Liver (tissue), 9 donors: ENCODE measurements around the gene KLF16. TPM values are rescaled to one million over a fixed set of nuclear protein-coding genes. Genes with fewer than 3 reads are reported as not detected.
"Not testable (repeated sequence)": the region's sequence is repeated elsewhere in the genome, so short reads cannot be mapped to it uniquely, and the experiment has no call there.

Experiments used
- DNase-seq: peaks from one replicate; pipeline ENCODE4 v3.0.0-alpha.2; 2017; ENCODE audit warnings: low spot score
- H3K27ac ChIP-seq, 2 donors: one replicate each; pipeline ENCODE4 v1.7.0; 2013; ENCODE audit warnings: inconsistent platforms in 2 of 2, low read length in 2 of 2, control low read depth in 1 of 2, low read depth in 1 of 2, mild to moderate bottlenecking in 1 of 2
- H3K27me3 ChIP-seq, 4 donors: one replicate each; pipeline versions ENCODE4 v1.6.1 to v1.7.0; 2013; ENCODE audit warnings: low read length in 3 of 4, inconsistent platforms in 1 of 4, mild to moderate bottlenecking in 1 of 4, moderate library complexity in 1 of 4; ENCODE audit not compliant: control insufficient read depth in 4 of 4, insufficient read depth in 4 of 4
- H3K36me3 ChIP-seq, 4 donors: one replicate each; pipeline versions ENCODE4 v1.6.1 to v1.7.0; 2013; ENCODE audit warnings: low read length in 3 of 4, mild to moderate bottlenecking in 3 of 4, low read depth in 1 of 4, moderate library complexity in 1 of 4; ENCODE audit not compliant: control insufficient read depth in 4 of 4, insufficient read depth in 3 of 4
- H3K4me1 ChIP-seq, 4 donors: one replicate each; pipeline versions ENCODE4 v1.6.1 to v1.7.0; 2013; ENCODE audit warnings: low read length in 3 of 4, mild to moderate bottlenecking in 3 of 4, moderate library complexity in 1 of 4; ENCODE audit not compliant: control insufficient read depth in 4 of 4, insufficient read depth in 4 of 4
- H3K4me3 ChIP-seq, 3 donors: one replicate each; pipeline versions ENCODE4 v1.6.1 to v1.7.0; 2013; ENCODE audit warnings: low read length in 3 of 3, control low read depth in 1 of 3, low read depth in 1 of 3, mild to moderate bottlenecking in 1 of 3
- H3K9ac ChIP-seq, 2 donors: one replicate each; pipeline ENCODE4 v1.7.0; 2013; ENCODE audit warnings: low read length in 2 of 2, mild to moderate bottlenecking in 2 of 2, moderate library complexity in 2 of 2, control low read depth in 1 of 2, low read depth in 1 of 2
- H3K9me3 ChIP-seq, 4 donors: one replicate each; pipeline versions ENCODE4 v1.6.1 to v1.7.0; 2013; ENCODE audit warnings: low read length in 3 of 4; ENCODE audit not compliant: control insufficient read depth in 4 of 4
- FOXA2 ChIP-seq: IDR thresholded peaks from 2 replicates; pipeline ENCODE4 v1.6.1; 2016; ENCODE audit warnings: antibody characterized with exemption
- GABPA ChIP-seq, 2 donors: IDR thresholded peaks in 1 of 2; conservative IDR thresholded peaks in 1 of 2; 2 replicates each; pipeline ENCODE4 v1.6.1; 2016; ENCODE audit warnings: antibody characterized with exemption in 2 of 2, mild to moderate bottlenecking in 1 of 2, moderate library complexity in 1 of 2
- HNF4A ChIP-seq, 2 donors: conservative IDR thresholded peaks; 2 replicates each; pipeline ENCODE4 v1.6.1; 2016; ENCODE audit warnings: antibody characterized with exemption in 2 of 2, mild to moderate bottlenecking in 2 of 2
- HNF4G ChIP-seq: IDR thresholded peaks from 2 replicates; pipeline ENCODE4 v1.6.1; 2016; ENCODE audit warnings: antibody characterized with exemption
- RAD21 ChIP-seq, 2 donors: IDR thresholded peaks; 2 replicates each; pipeline ENCODE4 v1.6.1; 2016; ENCODE audit warnings: antibody characterized with exemption in 2 of 2, mild to moderate bottlenecking in 2 of 2
- RXRA ChIP-seq, 2 donors: IDR thresholded peaks; 2 replicates each; pipeline ENCODE4 v1.6.1; 2017 to 2018; ENCODE audit warnings: antibody characterized with exemption in 2 of 2, mild to moderate bottlenecking in 1 of 2
- SP1 ChIP-seq: IDR thresholded peaks from 2 replicates; pipeline ENCODE4 v1.6.1; 2018; ENCODE audit warnings: antibody characterized with exemption, mild to moderate bottlenecking
- YY1 ChIP-seq: IDR thresholded peaks from 2 replicates; pipeline ENCODE4 v1.6.1; 2016; ENCODE audit warnings: antibody characterized with exemption, mild to moderate bottlenecking
- WGBS: extraction: QIAGEN DNeasy Blood & Tissue Kit; methylation state at CpG from one replicate; pipeline ENCODE4 v1.1.7; 2013; 5-methylcytosine and 5-hydroxymethylcytosine counted together
- polyA plus RNA-seq, 2 donors: library from polyadenylated mRNA; stranded (reverse) in 1 of 2; unstranded in 1 of 2; fragments of 200-250 nt in 1 of 2; fragments of >200 nt in 1 of 2; fragmentation: Nextera tagmentation in 1 of 2; extraction: Ambion mirVana in 1 of 2; gene quantifications; one replicate each; pipeline versions ENCODE4 v1.2.1 to v1.2.3, GENCODE V29; 2013 to 2015
- total RNA-seq, 2 donors: library from RNA; depleted of rRNA; stranded (reverse); fragments of >200 nt; gene quantifications; one replicate each; pipeline ENCODE4 v1.2.3, GENCODE V29; 2014
- TF ChIP-seq, protein P1 (sequence below): IDR thresholded peaks from 2 replicates; pipeline ENCODE4 v1.6.1; 2016; ENCODE audit warnings: antibody characterized with exemption
- TF ChIP-seq, protein P2 (sequence below): fragments of 150-350 bp; IDR thresholded peaks from 2 replicates; pipeline ENCODE4 v1.5.1; 2017; ENCODE audit warnings: improper control_type of control experiment, low read depth, low read length; ENCODE audit not compliant: missing input control
- TF ChIP-seq, protein P3 (sequence below): IDR thresholded peaks from 2 replicates; pipeline ENCODE4 v1.6.1; 2016; ENCODE audit warnings: antibody characterized with exemption
- donor health status: healthy.
- donor health status: healthy.
- donor health status: healthy.
- donor health status: healthy.
- donor health status: healthy.

KLF16 gene
- total and polyA plus RNA-seq, 4 donors, result 1.2 to 14.8 (median 6.0) TPM

DNA sequence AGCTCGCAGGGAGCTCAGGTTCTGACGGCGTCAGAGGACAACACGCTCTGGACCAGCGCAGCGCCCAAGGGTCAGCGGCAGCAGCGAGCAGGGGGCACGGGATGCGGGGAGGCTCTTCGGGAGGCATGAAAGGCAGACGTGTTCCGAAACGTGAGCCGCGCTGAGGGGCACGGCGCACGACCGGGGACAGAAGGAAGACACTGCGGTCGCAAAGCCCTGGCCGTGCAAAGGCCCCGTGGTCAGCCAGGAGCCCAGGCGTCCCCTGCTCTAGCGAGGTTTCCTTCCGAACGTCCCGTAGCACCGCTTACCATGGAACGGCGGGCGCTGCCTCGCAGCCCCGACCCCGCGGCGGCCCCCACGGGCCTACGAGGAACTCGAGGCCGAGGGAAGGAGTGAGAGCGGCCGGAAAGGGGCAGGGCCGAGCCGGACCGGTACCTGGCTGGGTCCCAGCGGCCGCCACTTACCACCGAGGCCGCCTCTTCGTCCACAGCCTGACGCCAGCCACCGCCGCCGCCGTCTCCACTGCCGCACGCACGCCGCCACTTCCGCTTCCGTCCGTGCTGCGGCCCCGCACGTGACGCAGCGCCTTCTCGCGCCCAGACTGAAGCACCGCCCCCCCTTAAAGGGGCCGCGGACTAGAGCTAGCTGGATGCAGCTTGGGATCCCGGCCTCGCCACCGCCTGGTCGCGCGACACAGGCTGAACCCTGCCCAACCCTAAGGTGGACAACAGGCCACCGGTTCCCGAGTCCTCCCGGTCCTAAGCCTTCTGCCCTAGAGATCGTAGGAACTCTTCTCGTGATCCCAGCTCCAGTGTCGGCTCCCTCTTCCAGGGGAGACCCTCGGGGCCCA lies 12.5 kb upstream of the KLF16 start (continued):
- TF ChIP-seq SP1, result peak; percentile 47
- peak in 1 of 2 donors; percentile 45 for TF ChIP-seq RAD21 (IDR thresholded peaks at IDR 0.05)
- TF ChIP-seq HNF4G, result no peak
- peak in 1 of 2 donors; percentile 29 for TF ChIP-seq RXRA (IDR thresholded peaks at IDR 0.05)

DNA sequence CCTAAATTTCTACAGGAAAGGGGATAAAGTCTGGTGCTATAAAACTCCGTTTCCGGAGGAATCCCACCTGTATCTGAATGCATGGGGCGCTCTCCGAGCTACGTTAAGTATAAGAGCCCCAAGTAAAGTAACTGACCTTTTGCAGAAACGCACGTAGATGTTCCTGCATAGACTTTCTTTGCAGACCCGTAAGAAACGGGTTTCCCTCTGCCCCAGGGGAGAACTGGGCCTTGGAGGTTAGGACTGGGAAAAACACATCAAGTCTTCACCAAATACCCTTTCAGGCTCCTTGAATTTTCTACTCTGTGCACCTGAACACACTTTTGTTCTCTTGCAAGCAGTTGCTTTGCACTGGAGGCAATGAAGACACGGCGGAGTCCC lies 11.9 kb upstream of the KLF16 start:
- H3K4me3 ChIP-seq, result peak overlapping the region; percentile 78 to 95 (median 88)
- not testable (repeated sequence) for H3K36me3 ChIP-seq, H3K9me3 ChIP-seq, DNase-seq, H3K27me3 ChIP-seq
- H3K9ac ChIP-seq, result peak overlapping the region; percentile 43 to 70
- WGBS, result under 1% methylated on average over 11 of the region's 11 CpGs
- H3K27ac ChIP-seq, result peak overlapping the region; percentile 84 to 95
- H3K4me1 ChIP-seq, result peaks cover 34 to 56% (median 42%) of the 10 kb centered on the region in 4 donors

DNA sequence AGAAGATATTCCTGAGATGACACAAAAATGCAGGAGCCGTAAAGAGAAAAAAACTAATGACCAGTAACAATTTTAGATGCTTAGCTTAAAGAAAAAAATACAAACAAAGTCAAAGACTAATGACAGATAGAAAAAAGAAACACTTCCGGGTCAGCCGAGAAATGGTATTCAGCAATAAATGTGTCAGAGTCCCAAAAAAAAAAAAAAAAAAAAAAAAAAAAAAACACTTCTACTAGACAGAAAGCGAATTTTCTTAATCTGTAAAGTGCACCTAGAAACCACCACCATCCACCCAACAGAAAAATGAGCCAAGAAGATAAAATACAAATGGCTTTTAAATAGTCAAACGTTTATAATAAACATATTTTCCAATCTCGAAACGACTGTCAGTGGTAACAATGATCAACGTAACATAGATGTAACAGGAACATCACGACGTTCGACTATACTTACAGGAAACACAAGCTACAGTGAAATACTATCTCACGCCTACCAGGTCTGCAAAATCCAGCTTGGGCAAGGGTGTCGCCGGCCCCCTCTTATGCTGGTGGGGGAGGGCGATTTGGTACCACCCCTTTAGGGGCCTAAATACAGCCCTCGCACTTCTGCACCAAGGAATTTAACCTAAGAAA lies 11.3 kb upstream of the KLF16 start:
- H3K4me3 ChIP-seq, result peak overlapping the region; percentile 78 to 95 (median 88)
- no peak for DNase-seq
- no peak for TF ChIP-seq FOXA2
- peak; percentile 59 to 63 for TF ChIP-seq GABPA (IDR thresholded peaks at IDR 0.05 in 1 of 2, conservative IDR thresholded peaks at IDR 0.05 in 1 of 2)
- peaks cover 0 to 3% (median 0%) of the 10 kb centered on the region in 4 donors for H3K36me3 ChIP-seq
- H3K27me3 ChIP-seq, result no peaks in the 10 kb centered on the region
- H3K9me3 ChIP-seq, result no peaks in the 10 kb centered on the region
- peak overlapping the region; percentile 43 to 70 for H3K9ac ChIP-seq
- 3% methylated on average over 16 of the region's 16 CpGs for WGBS
- peak overlapping the region; percentile 84 to 95 for H3K27ac ChIP-seq
- H3K4me1 ChIP-seq, result peaks cover 36 to 58% (median 44%) of the 10 kb centered on the region in 4 donors

DNA sequence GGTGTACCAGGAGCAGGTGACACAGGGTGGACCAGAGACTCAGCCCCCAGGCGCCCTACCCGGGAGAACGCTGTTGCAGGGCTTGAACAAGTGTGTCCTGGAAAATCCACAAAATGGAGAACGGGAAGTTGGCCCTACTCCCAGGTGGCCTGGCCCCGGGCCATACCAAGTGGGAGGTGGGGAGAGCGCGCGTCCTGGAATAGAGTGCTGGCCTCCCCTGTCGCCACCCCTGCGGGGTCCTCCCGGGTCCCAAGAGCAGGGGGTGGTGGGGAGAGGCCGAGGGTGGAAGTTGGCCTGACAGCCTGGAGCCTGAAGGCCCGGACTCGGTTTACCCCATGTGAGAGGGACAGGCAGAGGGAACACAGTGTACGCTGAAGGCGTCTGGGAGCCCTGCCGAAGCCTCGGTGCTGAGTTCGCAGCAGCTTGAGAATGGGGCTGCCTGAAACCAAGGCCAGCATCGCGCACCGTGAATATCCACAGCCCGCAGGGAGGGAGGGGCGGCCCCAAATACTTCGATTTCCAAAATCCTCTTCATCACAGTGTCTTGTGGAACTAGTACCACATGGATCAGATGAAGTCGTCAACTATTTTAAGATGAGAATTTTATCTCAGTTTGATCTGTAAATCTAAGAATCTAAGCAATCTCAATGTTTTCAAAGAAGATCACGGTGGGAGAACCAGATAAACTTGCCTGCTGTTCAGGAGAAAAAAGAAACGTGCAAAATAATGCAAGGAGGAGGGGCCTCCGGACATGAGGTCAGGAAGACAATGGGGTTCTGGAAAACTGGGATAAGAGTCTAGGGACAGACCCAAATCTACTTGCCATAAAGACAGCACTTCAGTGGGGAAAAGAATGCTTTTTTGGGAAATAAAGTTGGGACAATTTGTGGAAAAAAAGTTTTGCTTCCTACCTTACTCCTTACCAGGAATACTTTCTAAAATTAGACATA lies 10.4 kb upstream of the KLF16 start:
- H3K4me1 ChIP-seq, result peaks cover 36 to 58% (median 45%) of the 10 kb centered on the region in 4 donors
- H3K36me3 ChIP-seq, result peaks cover 0 to 3% (median 0%) of the 10 kb centered on the region in 4 donors
- no peaks in the 10 kb centered on the region for H3K9me3 ChIP-seq
- no peak for TF ChIP-seq HNF4A (conservative IDR thresholded peaks at IDR 0.05)
- peak; percentile 78 for TF ChIP-seq YY1
- TF ChIP-seq, protein P1, sequence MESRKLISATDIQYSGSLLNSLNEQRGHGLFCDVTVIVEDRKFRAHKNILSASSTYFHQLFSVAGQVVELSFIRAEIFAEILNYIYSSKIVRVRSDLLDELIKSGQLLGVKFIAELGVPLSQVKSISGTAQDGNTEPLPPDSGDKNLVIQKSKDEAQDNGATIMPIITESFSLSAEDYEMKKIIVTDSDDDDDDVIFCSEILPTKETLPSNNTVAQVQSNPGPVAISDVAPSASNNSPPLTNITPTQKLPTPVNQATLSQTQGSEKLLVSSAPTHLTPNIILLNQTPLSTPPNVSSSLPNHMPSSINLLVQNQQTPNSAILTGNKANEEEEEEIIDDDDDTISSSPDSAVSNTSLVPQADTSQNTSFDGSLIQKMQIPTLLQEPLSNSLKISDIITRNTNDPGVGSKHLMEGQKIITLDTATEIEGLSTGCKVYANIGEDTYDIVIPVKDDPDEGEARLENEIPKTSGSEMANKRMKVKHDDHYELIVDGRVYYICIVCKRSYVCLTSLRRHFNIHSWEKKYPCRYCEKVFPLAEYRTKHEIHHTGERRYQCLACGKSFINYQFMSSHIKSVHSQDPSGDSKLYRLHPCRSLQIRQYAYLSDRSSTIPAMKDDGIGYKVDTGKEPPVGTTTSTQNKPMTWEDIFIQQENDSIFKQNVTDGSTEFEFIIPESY, result no peak
- TF ChIP-seq, protein P2, sequence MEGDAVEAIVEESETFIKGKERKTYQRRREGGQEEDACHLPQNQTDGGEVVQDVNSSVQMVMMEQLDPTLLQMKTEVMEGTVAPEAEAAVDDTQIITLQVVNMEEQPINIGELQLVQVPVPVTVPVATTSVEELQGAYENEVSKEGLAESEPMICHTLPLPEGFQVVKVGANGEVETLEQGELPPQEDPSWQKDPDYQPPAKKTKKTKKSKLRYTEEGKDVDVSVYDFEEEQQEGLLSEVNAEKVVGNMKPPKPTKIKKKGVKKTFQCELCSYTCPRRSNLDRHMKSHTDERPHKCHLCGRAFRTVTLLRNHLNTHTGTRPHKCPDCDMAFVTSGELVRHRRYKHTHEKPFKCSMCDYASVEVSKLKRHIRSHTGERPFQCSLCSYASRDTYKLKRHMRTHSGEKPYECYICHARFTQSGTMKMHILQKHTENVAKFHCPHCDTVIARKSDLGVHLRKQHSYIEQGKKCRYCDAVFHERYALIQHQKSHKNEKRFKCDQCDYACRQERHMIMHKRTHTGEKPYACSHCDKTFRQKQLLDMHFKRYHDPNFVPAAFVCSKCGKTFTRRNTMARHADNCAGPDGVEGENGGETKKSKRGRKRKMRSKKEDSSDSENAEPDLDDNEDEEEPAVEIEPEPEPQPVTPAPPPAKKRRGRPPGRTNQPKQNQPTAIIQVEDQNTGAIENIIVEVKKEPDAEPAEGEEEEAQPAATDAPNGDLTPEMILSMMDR, result no peak
- TF ChIP-seq, protein P3, sequence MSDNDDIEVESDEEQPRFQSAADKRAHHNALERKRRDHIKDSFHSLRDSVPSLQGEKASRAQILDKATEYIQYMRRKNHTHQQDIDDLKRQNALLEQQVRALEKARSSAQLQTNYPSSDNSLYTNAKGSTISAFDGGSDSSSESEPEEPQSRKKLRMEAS, result no peak
- TF ChIP-seq GABPA (IDR thresholded peaks at IDR 0.05 in 1 of 2, conservative IDR thresholded peaks at IDR 0.05 in 1 of 2), result no peak
- TF ChIP-seq SP1, result no peak
- H3K27ac ChIP-seq, result peak overlapping the region; percentile 84 to 95
- H3K9ac ChIP-seq, result peak overlapping the region; percentile 43 to 70
- H3K27me3 ChIP-seq, result no peaks in the 10 kb centered on the region
- 30% methylated on average over 29 of the region's 29 CpGs for WGBS
- DNase-seq, result no peak
- peak overlapping the region; percentile 38 to 88 (median 56) for H3K4me3 ChIP-seq
